WTC11 (cell line): Measurements from ENCODE around the gene ESRRA.

Experiments used
- ELF4 ChIP-seq: sonication (generic); formaldehyde crosslinking; IDR thresholded peaks from 2 replicates; pipeline ENCODE4 v1.8.1; 2022; ENCODE audit warnings: low read depth, mild to moderate bottlenecking, moderate library complexity, missing genetic modification reagents
- FOXP1 ChIP-seq: sonication (generic); formaldehyde crosslinking; IDR thresholded peaks from 2 replicates; pipeline ENCODE4 v1.8.0; 2022; ENCODE audit warnings: missing genetic modification reagents, mild to moderate bottlenecking, moderate library complexity, borderline replicate concordance
- MYBL2 ChIP-seq: sonication (generic); formaldehyde crosslinking; IDR thresholded peaks from 2 replicates; pipeline ENCODE4 v1.8.1; 2023; ENCODE audit warnings: mild to moderate bottlenecking, moderate library complexity, missing genetic modification reagents
- NR1H2 ChIP-seq: sonication (generic); formaldehyde crosslinking; IDR thresholded peaks from 2 replicates; pipeline ENCODE4 v1.9.0; 2021; ENCODE audit warnings: mild to moderate bottlenecking, moderate library complexity, missing genetic modification reagents
- ZNF317 ChIP-seq: sonication (generic); formaldehyde crosslinking; IDR thresholded peaks from 2 replicates; pipeline ENCODE4 v1.8.1; 2023; ENCODE audit warnings: low read depth, mild to moderate bottlenecking, moderate library complexity, missing genetic modification reagents, borderline replicate concordance
- TF ChIP-seq, protein P1 (sequence below): fragments of 200-600 bp; IDR thresholded peaks from 2 replicates; pipeline ENCODE4 v1.8.0; 2022; ENCODE audit warnings: antibody characterized with exemption
- TF ChIP-seq, protein P2 (sequence below): sonication (generic); formaldehyde crosslinking; IDR thresholded peaks from 2 replicates; pipeline ENCODE4 v1.8.1; 2022; ENCODE audit warnings: low read depth, missing genetic modification reagents, borderline replicate concordance
- TF ChIP-seq, protein P3 (sequence below): sonication (generic); formaldehyde crosslinking; IDR thresholded peaks from 2 replicates; pipeline ENCODE4 v1.8.0; 2022; ENCODE audit warnings: mild to moderate bottlenecking, missing genetic modification reagents
- TF ChIP-seq, protein P4 (sequence below): sonication (generic); formaldehyde crosslinking; IDR thresholded peaks from 2 replicates; pipeline ENCODE4 v1.8.0; 2022; ENCODE audit warnings: mild to moderate bottlenecking, missing genetic modification reagents
- TF ChIP-seq, protein P5 (sequence below): fragments of 250-450 bp; sonication (Bioruptor Pico); IDR thresholded peaks from 2 replicates; pipeline ENCODE4 v2.1.2; 2022; ENCODE audit warnings: mild to moderate bottlenecking, moderate library complexity
- TF ChIP-seq, protein P6 (sequence below): sonication (generic); formaldehyde crosslinking; IDR thresholded peaks from 2 replicates; pipeline ENCODE4 v1.8.1; 2023; ENCODE audit warnings: mild to moderate bottlenecking, missing genetic modification reagents, moderate library complexity
- TF ChIP-seq, protein P7 (sequence below): sonication (generic); formaldehyde crosslinking; IDR thresholded peaks from 2 replicates; pipeline ENCODE4 v1.8.1; 2023; ENCODE audit warnings: mild to moderate bottlenecking, moderate library complexity, missing genetic modification reagents

DNA sequence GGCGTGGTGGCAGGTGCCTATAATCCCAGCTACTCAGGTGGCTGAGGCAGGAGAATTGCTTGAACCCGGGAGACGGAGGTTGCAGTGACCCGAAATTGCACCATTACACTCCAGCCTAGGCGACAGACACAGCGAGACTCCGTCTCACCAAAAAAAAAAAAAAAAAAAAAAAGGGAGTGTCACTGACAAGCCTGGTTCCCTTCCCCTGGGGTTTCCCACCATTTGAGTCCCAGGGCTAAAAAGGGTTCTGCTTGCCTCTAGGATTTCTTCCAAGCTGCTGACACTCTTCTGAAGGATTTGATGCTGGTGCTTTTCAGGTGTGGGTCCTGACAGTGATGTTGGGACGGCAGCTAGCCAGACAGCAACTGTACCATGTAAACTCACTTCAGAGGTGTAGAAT, 33.4 kb downstream of the ESRRA start:
- no peak for TF ChIP-seq NR1H2 (CRISPR knock-in tag)
- TF ChIP-seq, protein P1, sequence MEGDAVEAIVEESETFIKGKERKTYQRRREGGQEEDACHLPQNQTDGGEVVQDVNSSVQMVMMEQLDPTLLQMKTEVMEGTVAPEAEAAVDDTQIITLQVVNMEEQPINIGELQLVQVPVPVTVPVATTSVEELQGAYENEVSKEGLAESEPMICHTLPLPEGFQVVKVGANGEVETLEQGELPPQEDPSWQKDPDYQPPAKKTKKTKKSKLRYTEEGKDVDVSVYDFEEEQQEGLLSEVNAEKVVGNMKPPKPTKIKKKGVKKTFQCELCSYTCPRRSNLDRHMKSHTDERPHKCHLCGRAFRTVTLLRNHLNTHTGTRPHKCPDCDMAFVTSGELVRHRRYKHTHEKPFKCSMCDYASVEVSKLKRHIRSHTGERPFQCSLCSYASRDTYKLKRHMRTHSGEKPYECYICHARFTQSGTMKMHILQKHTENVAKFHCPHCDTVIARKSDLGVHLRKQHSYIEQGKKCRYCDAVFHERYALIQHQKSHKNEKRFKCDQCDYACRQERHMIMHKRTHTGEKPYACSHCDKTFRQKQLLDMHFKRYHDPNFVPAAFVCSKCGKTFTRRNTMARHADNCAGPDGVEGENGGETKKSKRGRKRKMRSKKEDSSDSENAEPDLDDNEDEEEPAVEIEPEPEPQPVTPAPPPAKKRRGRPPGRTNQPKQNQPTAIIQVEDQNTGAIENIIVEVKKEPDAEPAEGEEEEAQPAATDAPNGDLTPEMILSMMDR, result no peak
- TF ChIP-seq ELF4, result no peak
- TF ChIP-seq, protein P2, sequence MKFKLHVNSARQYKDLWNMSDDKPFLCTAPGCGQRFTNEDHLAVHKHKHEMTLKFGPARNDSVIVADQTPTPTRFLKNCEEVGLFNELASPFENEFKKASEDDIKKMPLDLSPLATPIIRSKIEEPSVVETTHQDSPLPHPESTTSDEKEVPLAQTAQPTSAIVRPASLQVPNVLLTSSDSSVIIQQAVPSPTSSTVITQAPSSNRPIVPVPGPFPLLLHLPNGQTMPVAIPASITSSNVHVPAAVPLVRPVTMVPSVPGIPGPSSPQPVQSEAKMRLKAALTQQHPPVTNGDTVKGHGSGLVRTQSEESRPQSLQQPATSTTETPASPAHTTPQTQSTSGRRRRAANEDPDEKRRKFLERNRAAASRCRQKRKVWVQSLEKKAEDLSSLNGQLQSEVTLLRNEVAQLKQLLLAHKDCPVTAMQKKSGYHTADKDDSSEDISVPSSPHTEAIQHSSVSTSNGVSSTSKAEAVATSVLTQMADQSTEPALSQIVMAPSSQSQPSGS (CRISPR knock-in tag), result no peak
- TF ChIP-seq FOXP1 (CRISPR knock-in tag), result no peak
- TF ChIP-seq MYBL2 (CRISPR knock-in tag), result no peak
- TF ChIP-seq, protein P3, sequence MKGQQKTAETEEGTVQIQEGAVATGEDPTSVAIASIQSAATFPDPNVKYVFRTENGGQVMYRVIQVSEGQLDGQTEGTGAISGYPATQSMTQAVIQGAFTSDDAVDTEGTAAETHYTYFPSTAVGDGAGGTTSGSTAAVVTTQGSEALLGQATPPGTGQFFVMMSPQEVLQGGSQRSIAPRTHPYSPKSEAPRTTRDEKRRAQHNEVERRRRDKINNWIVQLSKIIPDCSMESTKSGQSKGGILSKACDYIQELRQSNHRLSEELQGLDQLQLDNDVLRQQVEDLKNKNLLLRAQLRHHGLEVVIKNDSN (CRISPR knock-in tag), result no peak
- TF ChIP-seq, protein P4, sequence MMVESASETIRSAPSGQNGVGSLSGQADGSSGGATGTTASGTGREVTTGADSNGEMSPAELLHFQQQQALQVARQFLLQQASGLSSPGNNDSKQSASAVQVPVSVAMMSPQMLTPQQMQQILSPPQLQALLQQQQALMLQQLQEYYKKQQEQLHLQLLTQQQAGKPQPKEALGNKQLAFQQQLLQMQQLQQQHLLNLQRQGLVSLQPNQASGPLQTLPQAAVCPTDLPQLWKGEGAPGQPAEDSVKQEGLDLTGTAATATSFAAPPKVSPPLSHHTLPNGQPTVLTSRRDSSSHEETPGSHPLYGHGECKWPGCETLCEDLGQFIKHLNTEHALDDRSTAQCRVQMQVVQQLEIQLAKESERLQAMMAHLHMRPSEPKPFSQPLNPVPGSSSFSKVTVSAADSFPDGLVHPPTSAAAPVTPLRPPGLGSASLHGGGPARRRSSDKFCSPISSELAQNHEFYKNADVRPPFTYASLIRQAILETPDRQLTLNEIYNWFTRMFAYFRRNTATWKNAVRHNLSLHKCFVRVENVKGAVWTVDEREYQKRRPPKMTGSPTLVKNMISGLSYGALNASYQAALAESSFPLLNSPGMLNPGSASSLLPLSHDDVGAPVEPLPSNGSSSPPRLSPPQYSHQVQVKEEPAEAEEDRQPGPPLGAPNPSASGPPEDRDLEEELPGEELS (CRISPR knock-in tag), result no peak
- TF ChIP-seq, protein P5, sequence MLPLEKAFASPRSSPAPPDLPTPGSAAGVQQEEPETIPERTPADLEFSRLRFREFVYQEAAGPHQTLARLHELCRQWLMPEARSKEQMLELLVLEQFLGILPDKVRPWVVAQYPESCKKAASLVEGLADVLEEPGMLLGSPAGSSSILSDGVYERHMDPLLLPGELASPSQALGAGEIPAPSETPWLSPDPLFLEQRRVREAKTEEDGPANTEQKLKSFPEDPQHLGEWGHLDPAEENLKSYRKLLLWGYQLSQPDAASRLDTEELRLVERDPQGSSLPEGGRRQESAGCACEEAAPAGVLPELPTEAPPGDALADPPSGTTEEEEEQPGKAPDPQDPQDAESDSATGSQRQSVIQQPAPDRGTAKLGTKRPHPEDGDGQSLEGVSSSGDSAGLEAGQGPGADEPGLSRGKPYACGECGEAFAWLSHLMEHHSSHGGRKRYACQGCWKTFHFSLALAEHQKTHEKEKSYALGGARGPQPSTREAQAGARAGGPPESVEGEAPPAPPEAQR, result no peak
- TF ChIP-seq, protein P6, sequence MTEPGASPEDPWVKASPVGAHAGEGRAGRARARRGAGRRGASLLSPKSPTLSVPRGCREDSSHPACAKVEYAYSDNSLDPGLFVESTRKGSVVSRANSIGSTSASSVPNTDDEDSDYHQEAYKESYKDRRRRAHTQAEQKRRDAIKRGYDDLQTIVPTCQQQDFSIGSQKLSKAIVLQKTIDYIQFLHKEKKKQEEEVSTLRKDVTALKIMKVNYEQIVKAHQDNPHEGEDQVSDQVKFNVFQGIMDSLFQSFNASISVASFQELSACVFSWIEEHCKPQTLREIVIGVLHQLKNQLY (CRISPR knock-in tag), result no peak
- TF ChIP-seq, protein P7, sequence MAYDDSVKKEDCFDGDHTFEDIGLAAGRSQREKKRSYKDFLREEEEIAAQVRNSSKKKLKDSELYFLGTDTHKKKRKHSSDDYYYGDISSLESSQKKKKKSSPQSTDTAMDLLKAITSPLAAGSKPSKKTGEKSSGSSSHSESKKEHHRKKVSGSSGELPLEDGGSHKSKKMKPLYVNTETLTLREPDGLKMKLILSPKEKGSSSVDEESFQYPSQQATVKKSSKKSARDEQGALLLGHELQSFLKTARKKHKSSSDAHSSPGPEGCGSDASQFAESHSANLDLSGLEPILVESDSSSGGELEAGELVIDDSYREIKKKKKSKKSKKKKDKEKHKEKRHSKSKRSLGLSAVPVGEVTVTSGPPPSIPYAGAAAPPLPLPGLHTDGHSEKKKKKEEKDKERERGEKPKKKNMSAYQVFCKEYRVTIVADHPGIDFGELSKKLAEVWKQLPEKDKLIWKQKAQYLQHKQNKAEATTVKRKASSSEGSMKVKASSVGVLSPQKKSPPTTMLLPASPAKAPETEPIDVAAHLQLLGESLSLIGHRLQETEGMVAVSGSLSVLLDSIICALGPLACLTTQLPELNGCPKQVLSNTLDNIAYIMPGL, result no peak
- no peak for TF ChIP-seq ZNF317 (CRISPR knock-in tag)
